Measurements from ENCODE around the gene DMRT3.

Gene DMRT3

DNA sequence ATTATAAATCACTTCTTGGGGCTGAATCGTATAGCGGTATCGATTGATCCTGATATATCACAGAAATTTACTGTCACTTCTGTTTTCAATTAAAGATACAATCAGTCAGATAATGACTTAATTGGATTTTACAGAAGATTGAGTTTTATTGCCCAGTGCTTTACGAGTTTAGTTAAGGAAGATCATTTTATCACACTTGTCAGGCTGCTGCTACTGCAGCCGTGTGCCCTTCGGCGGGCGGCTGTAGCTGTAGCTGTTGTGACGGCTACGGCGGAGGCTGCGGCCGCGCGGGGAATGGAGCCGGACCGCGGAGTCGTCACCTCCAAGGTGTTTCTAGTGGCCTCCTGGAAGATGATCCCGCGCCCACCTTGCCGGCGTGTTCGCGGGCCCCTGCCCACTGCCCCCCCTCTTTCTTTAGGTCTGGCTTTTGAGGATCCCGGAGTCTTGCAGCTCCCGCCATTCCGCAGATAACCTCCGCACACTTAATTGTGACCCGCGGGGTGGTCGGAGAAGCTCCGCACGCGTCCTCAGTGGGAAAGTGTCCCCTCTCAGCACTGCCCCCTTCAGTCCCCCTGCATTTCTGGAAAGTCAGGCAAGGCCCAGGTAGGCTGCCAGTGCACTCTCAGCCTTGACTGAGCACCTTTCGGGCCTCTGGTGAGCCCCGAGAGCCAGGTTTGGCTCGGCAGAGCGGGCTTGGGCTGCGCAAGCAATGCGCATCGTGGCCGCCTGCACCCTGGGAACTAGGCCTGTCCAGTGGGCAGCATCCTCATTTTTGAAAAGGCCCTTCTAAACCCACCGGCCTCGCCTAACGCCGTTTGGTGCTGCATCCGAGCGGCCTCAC lies 6.9 kb upstream of the DMRT3 start:
- in situ Hi-C loops (cut with MboI; ENCODE audit: low pct_unique_long_range_greater_than_20kb, low sequenced_read_pairs): no loop called here
- no peak for DNase-seq

DNA sequence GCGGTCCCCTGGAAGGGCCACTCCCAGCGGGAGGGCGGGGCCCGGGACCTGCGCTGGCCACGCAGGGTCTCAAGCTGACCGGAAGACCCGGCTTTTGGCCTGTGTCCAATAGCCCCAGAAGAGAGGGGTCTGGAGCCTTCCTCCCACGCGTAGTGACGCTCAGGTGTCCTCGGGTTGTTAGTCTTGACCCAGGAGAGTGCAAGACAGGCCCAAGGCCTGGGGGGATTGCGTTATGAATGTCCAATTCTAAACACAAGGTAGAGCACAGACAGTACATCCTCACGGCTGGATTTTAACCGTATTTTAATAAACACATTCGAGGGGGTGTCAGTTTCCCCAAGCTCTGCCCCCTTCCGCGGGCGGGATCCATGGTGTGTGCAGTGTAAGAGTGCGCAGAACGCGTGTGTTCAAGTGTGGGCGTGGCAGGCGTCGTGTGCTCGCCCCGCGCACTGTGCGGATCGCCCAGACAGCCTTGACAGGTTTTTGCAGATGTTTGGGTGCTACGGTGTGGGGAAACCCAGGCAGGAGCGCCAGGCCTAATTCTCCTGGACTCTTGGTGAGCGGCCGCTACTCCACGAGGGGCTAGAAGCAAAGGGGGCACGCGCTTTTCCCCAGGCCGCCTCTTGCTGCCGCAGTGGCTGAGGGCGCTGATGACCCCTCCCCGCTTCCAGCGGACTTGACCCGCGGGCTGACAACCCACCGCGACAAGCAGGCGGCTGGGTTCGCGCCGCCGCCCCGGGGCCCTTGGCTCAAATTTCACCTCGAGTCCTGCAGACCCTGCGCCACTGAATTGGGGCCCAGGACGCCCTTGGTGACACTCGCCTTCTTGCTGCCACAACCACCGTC lies 6.1 kb upstream of the DMRT3 start:
- DNase-seq: no peak
- in situ Hi-C loops (cut with MboI; ENCODE audit: low pct_unique_long_range_greater_than_20kb, low sequenced_read_pairs): no loop called here

DNA sequence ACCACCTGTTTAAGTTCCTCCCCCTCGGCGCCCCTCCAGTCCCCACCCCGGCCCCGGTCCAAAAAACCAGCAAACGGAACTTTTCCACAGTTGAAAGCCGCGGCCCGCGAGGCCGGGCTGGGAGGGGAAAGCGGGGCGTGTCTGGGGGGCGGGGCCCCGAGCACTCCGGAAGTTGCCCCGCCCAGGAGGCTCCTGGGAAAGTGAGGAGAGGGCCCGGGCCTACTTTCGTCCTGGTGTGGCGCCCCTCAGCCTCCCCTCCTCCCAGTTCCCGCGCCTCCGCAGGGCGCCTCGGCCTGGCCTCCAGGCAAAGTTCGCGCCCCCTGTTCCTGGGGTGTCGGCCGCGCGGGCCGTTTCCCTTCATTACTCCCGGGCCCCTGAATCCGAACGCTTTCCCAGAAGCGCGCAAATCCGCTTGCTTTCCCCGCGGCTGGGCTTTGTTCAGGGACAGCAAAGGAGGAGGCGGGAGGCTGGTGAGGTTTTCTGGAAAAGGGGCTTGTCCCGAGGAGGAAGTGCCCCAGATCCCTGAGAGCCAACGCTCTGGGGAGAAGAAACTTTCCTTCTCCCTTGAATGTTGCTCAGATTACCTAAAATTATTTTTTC lies 4.5 kb upstream of the DMRT3 start:
- no peak for DNase-seq
- in situ Hi-C loops (cut with MboI; ENCODE audit: low pct_unique_long_range_greater_than_20kb, low sequenced_read_pairs): no loop called here

DNA sequence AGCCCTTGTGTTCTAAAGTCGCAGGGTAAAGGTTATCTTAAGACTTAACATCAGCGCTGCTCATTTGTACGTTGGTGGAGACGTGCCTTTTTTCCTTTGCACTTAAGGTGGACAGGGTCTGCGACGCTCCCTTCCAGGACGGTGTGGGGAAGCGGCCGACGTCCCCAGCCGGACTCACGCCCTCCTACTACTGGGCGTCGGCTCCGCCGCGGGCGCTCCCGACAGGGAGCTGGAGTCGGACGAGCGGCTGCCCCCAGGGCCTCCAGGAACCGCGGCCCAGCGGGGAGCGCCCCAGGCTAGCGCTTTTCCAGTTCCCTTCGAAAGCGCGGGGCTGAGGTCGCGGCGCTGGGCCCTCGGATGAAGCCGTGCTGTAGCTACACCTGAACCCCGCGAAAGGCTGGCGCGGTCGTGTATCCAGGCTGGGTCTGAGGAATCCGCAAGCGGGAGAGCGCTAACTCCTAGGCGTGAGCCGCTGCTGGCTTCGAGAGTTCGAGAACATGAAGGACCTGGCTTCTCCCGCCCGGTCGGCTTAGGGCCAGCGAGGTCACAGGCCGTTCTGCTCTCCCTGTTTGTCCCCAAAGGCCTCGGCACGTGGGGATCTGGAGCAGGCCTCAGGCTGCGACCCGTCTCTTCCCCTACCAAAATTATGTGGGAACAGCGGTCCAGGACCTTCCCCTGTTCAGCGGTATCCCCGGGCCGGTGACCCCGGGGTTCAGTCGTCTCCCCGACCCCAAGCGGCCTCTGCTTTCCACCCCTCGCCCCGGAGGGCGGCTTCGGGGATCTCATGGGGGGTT lies 3.8 kb upstream of the DMRT3 start:
- in situ Hi-C loops (cut with MboI; ENCODE audit: low pct_unique_long_range_greater_than_20kb, low sequenced_read_pairs): no loop called here
- DNase-seq: no peak

DNA sequence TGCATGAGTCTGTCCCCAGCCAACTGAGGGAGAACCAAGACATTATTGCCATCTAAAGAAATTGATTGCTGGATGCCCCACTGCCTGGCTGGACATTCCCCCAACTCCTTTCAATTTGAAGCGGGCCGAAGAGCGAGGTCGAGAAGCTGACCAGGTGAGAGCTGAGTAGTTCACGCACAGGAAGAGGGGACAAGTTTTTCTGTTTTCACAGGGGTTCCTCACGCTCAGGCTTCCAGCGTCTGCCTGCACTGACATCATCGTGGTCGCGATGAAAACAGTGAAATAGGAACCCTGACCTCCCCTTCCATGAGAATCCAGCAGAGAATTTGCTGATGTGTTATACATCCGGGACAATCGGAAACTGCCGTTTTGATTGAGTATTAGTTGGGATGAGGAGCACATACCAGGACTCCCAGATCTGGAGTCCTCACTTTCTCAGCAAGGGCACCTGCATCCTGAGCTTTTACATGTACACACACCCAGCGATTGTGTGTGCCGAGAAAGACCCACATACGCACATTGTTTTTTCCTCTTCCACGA lies 3.1 kb upstream of the DMRT3 start:
- DNase-seq: no peak
- in situ Hi-C loops (cut with MboI; ENCODE audit: low pct_unique_long_range_greater_than_20kb, low sequenced_read_pairs): no loop called here

DNA sequence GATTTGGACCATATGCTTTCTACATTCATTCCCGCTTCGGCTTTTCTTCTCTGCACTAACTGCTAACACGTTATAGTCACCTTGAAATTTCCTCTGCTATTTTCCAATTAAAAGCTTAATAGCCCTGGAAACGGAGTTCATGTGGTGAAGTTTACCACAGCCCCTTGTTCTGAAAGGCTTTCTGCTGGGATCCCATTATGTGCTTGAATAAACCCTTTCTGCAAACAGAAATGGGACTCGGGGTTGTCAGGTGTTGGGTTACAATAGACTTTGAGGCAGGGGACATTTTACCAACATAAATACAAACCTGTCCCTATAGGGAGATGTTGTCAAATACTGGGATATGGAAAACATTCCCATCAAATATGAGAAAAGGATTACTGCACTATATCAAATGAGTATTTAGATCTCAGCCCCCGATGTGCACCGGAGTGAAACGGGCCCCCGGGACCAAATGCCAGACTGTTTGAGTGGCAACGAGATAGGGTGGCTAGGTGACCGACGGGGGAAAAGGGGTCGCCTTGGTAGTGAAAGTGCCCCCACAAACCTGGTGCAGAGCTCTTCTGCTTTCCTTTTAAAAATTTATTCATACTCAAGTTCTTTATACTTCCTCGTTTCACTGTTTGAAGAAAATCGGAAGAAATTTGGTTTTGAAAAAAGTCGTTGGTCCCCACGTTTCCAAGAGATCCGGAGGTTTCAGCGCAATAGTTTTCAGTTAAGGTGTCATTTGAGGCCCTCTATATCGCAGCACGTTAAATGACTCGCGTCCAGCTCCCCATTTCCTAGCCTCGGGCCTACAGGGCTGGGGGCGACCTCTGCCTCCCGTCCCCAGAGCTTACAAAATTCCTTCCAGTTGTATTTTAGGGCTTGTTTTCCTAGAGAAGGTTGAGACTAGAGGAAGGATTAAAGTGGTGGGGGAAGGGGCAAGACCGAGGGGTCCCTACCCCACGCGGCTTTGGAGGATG lies 2.1 kb upstream of the DMRT3 start:
- no peak for DNase-seq
- in situ Hi-C loops (cut with MboI; ENCODE audit: low pct_unique_long_range_greater_than_20kb, low sequenced_read_pairs): no loop called here

DNA sequence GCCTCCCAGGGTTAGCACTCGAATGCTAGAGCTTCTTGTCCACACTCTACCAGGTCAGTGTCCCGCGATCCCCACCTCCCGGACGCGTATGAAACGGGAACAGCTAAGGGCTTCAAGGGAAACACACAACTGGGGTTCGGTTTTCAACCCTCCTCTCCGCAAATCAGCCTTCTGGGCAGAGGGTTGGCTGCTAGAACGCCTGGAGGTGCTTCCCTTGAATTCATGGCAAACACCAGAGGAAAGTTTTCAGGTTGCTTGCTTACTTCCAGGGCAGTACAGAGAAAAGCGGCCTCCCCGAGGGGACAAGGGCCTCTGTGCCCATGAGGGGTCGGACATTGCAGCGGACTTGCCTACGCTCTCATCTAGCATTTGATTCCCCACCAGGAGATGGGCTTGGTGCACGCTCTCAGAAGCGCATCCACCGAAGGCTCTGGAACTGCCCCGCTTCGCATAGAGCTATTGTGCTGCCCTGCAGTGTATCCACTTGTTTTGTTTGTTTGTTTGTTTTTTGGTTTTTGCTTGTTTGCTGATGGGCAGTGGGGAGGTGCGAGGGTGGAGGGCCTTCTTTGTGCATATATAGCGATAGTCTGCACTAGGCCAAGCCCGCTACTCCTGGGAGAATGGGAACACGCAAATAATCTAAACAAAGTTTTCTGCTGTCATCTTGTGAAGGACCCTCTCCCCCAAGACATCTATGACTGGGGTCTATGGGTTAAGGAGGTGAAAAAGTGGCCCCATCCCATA lies 1.3 kb upstream of the DMRT3 start:
- DNase-seq: no peak
- in situ Hi-C loops (cut with MboI; ENCODE audit: low pct_unique_long_range_greater_than_20kb, low sequenced_read_pairs): no loop called here

DNA sequence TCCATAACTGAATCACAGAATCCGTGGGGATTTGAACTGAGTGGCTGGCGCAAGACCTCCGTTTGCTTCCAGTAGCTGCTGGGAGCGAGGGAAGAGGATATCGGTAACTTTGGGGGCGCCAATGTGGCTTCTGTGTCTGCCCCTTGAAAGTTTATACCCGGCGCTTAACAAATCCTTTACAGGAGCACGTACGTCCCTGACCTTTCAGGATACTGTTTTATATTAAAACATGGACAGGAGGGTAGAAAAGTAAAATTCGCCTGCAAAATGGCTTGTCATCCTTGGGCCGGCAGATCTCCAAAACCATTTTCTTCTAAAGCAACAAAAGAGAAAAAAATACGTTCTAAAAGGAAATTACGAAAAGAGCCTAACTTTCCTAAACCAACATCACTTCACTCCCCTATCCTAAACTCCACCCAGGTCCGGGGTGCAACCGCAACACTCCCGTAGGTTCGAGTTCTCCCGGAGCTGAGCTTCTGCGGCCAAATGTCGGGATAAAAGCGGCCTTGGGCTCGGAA lies 656 bp upstream of the DMRT3 start:
- in situ Hi-C loops (cut with MboI; ENCODE audit: low pct_unique_long_range_greater_than_20kb, low sequenced_read_pairs): no loop called here
- no peak for DNase-seq

DNA sequence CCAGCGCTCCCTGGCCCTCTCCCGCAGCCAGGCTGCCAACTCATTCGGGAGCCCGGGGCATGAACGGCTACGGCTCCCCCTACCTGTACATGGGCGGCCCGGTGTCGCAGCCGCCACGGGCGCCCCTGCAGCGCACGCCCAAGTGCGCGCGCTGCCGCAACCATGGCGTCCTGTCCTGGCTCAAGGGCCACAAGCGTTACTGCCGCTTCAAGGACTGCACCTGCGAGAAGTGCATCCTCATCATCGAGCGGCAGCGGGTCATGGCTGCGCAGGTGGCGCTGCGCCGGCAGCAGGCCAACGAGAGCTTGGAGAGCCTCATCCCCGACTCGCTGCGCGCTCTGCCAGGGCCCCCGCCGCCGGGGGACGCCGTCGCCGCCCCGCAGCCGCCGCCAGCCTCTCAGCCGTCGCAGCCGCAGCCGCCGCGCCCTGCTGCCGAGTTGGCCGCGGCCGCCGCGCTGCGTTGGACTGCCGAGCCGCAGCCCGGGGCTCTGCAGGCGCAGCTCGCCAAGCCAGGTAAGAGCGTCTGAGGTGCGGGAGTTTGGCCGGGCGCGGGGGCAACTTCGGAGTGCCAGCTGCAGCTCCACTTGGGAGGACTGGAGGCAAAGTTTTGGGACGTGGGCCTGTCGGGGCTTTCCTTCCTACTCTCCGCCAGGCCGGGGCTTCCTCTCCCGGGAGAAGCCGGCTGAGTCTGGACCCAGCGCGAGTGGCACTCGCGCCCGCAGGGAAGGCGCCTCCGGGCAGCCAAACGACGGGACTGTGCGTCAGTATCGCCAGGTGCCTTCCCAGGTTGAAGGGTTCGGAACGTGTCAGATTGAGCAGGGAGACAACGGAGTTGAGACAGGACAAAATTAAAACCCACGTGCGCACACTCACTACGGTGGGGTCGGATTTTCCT lies 735 bp downstream of the DMRT3 start:
- DNase-seq: no peak
- in situ Hi-C loops (cut with MboI; ENCODE audit: low pct_unique_long_range_greater_than_20kb, low sequenced_read_pairs): no loop called here

DNA sequence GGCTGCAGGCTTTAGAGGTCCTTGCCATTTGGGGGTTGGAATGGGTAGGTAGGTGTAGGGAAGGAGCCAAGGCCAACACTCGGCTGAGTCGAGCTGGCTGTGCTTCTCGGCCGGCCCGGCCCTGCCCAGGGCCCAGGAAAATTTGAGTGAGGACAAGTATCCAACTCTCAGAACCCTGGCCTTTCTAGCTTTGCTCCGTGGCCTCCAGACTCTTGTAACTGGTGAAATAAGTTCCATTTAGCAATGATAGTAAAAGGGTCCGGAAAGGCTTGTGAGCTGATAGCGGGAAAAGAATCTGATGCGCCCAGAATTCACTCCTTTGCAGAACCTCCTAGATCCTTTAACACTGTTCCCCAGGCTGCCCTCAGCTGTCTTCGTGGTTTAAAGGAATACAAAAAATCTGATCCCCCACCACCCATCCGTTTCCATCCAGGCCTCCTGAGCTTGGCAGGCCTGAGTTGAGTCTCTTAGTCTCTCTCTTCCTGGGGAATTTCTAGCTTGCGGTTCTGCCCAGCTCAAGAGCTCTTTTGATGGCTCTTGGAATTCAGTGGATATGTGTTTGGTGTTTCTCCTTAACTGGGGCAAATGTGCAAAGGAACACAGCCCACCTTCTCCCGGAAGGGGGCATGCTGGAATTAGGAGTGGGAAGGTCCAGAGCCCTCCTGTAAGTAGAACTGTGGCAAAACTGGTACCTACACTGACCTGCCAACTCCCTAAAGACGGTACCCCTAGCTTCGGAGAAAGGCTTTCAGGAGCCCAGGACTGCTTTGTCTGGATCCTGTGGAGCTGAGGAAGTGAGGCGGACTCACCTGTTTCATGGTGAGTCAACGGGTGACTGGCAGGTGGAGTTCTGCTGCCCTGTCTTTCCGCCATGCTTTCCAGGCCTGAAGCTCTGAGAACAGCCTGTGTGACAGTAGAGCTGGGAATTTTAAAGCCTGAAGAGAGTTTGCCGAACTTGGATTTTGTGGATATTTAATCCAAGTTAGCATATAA lies 1.7 kb downstream of the DMRT3 start:
- in situ Hi-C loops (cut with MboI; ENCODE audit: low pct_unique_long_range_greater_than_20kb, low sequenced_read_pairs): no loop called here
- DNase-seq: no peak

DNA sequence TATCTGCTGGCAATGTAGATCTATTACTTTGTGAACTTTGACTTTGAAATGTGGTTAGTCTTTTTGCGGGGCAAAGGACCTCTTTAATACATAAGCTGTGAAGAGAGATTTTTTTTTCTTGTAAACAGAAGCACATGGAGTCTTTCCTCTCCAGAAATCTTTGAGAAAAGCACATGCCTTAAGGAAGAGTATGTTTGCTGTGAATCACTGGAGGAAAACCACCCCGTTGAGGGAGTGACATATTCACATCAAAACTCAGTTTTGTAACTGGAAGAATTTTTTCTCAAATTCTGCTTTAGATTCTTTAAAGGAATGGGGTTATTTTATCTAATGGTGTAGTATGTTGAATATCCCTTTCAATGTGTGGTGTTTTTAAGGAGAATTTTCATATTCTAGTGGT lies 3.5 kb downstream of the DMRT3 start:
- in situ Hi-C loops (cut with MboI; ENCODE audit: low pct_unique_long_range_greater_than_20kb, low sequenced_read_pairs): no loop called here
- DNase-seq: no peak

DNA sequence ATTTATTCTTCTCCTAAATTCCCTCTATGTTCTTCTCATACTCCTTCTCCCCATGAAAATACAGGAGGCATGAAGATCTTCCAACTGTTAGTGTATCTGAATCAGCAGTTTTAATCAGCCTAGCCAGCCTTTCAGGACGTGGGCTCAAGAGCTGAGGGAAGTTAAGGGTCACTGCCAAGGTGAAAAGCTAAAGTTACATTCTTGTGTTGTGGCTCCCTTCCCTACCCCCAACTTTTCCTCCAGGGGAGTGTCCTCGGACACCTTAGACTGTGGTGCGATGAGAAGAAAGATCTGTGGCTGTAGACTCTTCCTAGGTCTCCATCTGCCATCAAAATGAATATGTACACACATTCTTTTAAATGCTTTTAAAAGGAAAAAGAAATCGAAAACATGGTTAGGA lies 4.2 kb downstream of the DMRT3 start:
- in situ Hi-C loops (cut with MboI; ENCODE audit: low pct_unique_long_range_greater_than_20kb, low sequenced_read_pairs): no loop called here
- no peak for DNase-seq

DNA sequence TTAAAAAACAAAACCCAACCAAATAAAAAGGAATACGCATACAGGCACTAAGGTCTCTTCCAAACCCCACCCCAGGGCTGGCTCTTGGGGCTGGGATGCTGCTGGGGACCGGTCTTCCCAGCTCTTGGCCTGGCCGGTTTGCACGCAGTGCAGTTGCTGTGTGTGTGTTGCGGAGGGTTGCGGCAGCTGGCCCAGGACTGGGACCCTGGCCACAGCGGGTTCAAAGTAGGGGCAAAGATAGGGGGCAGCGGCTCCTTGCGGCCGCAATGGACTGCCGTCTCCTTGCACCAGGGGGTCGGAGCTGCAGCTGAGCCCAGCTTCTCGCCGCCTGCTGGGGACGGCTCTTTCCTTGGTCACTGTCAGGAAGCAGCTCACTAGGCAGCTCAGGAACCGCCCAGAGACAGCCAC lies 5.0 kb downstream of the DMRT3 start:
- DNase-seq: no peak
- in situ Hi-C loops (cut with MboI; ENCODE audit: low pct_unique_long_range_greater_than_20kb, low sequenced_read_pairs): no loop called here

DNA sequence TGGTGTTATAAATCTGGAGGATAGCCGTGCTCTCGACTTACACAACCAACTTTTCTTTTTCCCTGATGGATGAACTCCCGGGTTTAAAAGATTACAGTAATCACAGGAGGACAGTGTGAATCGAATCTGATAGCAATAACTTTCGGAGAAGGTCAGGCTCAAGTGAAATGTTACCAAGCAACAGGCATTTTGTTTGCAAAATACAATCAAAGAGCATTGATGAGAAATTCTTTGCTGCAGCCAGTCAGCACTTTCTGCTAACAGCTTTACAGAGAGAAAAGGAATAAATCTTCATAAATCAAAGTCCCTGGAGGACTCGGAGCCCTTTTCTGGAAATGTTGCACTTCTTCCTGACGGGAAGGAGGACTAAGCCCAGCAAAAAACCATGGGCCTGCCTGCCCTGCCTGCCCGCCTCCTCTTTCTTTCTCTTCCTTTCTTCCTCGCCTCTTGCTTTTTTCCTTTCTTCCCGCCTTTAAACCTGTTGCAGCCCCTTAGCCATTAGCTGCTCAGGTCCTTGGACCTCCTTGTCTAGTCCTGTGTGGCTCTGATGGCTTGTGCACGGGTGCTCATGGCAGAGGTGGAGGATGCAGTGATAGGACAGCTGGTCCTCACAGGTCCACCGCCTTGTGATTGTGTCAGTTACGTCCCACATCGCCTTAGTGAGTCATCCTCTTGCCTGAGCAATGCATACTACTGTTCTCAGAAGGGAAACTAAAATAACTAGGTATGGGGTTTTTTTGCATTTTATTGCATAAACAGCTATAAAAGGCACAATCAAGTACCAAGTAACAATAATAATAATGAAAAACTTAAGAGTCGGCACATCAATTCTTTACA lies 6.2 kb downstream of the DMRT3 start:
- DNase-seq: no peak
- in situ Hi-C loops (cut with MboI; ENCODE audit: low pct_unique_long_range_greater_than_20kb, low sequenced_read_pairs): no loop called here
